IPS-20b (cell line): ENCODE data around the gene C11orf52.
A peak's percentile ranks its signal among the peaks of the same experiment; 100 is the strongest.

ENCODE experiments used
- H3K27ac ChIP-seq: one replicate; pipeline ENCODE4 v1.5.1; 2013; ENCODE audit warnings: low read length
- H3K27me3 ChIP-seq: 2 replicates; pipeline ENCODE4 v1.6.1; 2013; ENCODE audit warnings: mild to moderate bottlenecking, low read length, inconsistent platforms; ENCODE audit not compliant: insufficient read depth
- H3K36me3 ChIP-seq: 2 replicates; pipeline ENCODE4 v1.6.1; 2013; ENCODE audit warnings: low read depth, mild to moderate bottlenecking, inconsistent platforms, low read length, moderate library complexity; ENCODE audit not compliant: insufficient read depth
- H3K4me1 ChIP-seq: 2 replicates; pipeline ENCODE4 v1.6.1; 2013; ENCODE audit warnings: mild to moderate bottlenecking, control low read depth, inconsistent platforms, low read length, moderate library complexity; ENCODE audit not compliant: insufficient read depth
- H3K4me3 ChIP-seq: 2 replicates; pipeline ENCODE4 v1.5.1; 2013; ENCODE audit warnings: mild to moderate bottlenecking, low read length, inconsistent platforms
- H3K9ac ChIP-seq: 2 replicates; pipeline ENCODE4 v1.6.1; 2013; ENCODE audit warnings: low read depth, mild to moderate bottlenecking, inconsistent platforms, low read length, moderate library complexity
- H3K9me3 ChIP-seq: 2 replicates; pipeline ENCODE4 v1.6.1; 2013; ENCODE audit warnings: mild to moderate bottlenecking, low read depth, low read length, inconsistent platforms; ENCODE audit not compliant: insufficient read depth

The C11orf52 gene

DNA sequence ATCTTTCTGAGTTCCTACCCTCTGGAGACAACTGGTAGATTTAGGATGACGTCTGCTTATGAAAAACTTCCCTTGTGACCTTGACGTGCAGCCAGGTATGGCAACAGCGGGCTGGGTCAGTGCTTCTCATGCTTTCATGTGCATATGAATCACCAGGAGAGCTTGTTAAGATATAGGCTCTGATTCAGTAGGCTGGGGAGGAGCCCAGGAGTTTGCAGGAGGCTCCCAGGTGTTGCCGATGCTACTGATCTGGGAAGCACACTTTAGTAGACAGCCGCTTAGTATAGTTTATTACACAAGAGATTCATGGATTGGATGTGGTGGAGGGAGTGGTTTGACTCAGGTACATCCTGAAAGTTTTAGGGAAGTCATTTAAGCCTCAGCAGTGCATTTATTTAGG lies 42.2 kb downstream of the C11orf52 start:
- H3K4me1 ChIP-seq: peaks cover 9% of the 10 kb centered on the region
- peaks cover 22% of the 10 kb centered on the region; the same call in 1 of the 2 replicates for H3K36me3 ChIP-seq
- H3K27ac ChIP-seq: no peak overlapping the region
- H3K4me3 ChIP-seq: peak overlapping the region; percentile 30; the same call in 1 of the 2 replicates
- H3K9ac ChIP-seq: peak overlapping the region; percentile 9; the same call in 1 of the 2 replicates
- H3K9me3 ChIP-seq: no peaks in the 10 kb centered on the region; the same call in 1 of the 2 replicates
- H3K27me3 ChIP-seq: no peaks in the 10 kb centered on the region

DNA sequence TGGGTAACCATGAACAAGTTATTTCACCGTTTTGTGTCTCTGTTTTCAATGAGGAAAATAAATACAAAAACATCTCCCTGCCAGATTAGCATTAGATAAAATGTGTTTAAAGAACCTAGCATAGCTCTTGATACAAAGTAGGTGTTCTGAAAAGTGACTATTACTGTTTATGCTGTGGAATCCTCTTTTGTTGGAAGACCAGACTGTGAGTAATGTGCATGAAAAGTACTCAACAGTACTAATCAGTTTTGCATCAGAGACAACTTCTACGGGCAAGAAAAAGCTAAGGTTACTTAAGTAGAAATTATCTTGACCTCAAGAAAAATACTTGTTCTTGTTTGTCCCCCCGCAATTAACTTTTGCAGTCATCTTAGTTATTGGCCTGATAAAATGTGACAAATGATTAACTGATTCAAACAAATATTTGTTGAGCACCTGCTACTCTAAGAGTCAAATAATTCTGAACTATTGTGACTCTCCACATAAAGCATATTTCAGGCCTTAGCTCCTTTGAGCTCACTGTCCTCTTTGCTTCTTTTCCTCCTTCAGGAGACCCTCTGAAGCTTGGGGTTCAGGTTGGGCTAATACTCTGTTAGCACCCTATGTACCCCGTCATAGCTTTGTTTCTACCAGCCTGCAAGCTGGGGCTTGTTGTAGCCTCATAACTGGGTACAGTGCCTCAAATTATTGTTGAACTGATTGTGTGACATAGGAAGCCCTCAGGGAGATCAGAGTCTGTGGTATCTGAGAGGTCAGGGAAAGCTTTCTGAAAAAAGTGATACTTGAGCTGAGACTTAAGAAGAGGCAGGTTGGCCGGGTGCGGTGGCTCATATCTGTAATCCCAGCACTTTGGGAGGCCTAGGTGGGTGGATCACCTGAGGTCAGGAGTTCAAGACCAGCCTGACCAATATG lies 42.9 kb downstream of the C11orf52 start:
- Histone ChIP-seq H3K36me3 (peaks cover 23% of the 10 kb centered on the region; the same call in 1 of the 2 replicates), H3K4me3 (peak overlapping the region; percentile 30; the same call in 1 of the 2 replicates), H3K9me3 (no peaks in the 10 kb centered on the region; the same call in 1 of the 2 replicates), H3K4me1 (peaks cover 9% of the 10 kb centered on the region), H3K27me3 (no peaks in the 10 kb centered on the region), H3K9ac (no peak overlapping the region), H3K27ac (no peak overlapping the region)

- Histone ChIP-seq H3K4me1 (peaks cover 9% of the 10 kb centered on the region), H3K9me3 (no peaks in the 10 kb centered on the region), H3K27ac (no peak overlapping the region), H3K9ac (no peak overlapping the region), H3K4me3 (no peak overlapping the region), H3K27me3 (no peaks in the 10 kb centered on the region), H3K36me3 (peaks cover 31% of the 10 kb centered on the region; the same call in 1 of the 2 replicates)
These were observed 45.2 kb downstream of the C11orf52 start for GRCh38 chr11:111963931-111964340.

GRCh38 chr11:111966678-111967077 lies 48.0 kb downstream of the C11orf52 start:
- H3K27me3 ChIP-seq: no peaks in the 10 kb centered on the region
- peaks cover 3% of the 10 kb centered on the region for H3K4me1 ChIP-seq
- H3K9ac ChIP-seq: no peak overlapping the region
- H3K9me3 ChIP-seq: no peaks in the 10 kb centered on the region
- no peak overlapping the region for H3K4me3 ChIP-seq
- peaks cover 40% of the 10 kb centered on the region for H3K36me3 ChIP-seq
- no peak overlapping the region for H3K27ac ChIP-seq

GRCh38 chr11:111967649-111968048 lies 48.9 kb downstream of the C11orf52 start:
- no peak overlapping the region for H3K4me3 ChIP-seq
- peaks cover 40% of the 10 kb centered on the region for H3K36me3 ChIP-seq
- H3K9ac ChIP-seq: no peak overlapping the region
- no peak overlapping the region for H3K27ac ChIP-seq
- H3K9me3 ChIP-seq: no peaks in the 10 kb centered on the region
- H3K27me3 ChIP-seq: no peaks in the 10 kb centered on the region
- H3K4me1 ChIP-seq: no peaks in the 10 kb centered on the region

DNA sequence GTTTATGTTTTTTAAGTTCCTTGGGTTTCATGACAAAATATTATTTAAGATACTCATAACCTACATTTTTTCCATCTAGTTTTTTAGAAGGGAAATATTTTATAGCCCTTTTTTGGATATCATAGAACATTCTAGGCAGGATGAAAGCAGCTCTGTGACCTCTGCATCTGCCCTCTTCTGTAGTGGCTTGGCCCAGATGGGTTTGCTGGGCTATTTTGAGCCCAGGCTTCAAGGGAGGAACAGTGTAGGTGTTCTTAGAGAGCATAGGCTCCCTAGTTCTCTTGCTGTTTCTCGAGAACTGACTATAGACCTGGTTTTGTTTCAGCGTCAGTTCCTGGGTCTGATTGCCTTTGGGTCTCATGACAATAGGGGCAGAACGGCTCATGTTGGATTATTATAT lies 50.6 kb downstream of the C11orf52 start:
- H3K9ac ChIP-seq: no peak overlapping the region
- peaks cover 47% of the 10 kb centered on the region for H3K36me3 ChIP-seq
- no peak overlapping the region for H3K4me3 ChIP-seq
- H3K27me3 ChIP-seq: no peaks in the 10 kb centered on the region
- no peaks in the 10 kb centered on the region for H3K4me1 ChIP-seq
- H3K27ac ChIP-seq: no peak overlapping the region
- H3K9me3 ChIP-seq: no peaks in the 10 kb centered on the region

DNA sequence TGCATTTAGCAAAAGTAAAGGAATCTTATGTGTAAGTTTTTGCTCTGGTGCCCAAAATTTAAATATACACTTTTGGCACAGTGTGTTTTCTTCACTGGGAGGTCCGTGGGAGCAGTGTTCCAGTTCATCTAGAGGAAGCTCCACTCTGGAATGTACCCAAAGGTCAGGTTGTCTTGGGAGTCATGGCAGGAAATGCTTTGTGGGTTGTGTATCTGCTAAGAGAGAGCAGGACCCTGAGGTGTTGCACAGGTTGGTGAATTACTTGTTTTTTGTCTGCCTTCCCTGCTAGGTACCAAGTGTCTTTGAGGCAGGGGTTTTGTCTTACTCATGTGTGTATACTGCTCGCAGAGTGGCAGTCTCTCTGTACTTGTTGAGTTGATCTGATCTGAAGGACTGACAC lies 55.7 kb downstream of the C11orf52 start:
- H3K27me3 ChIP-seq: peaks cover 13% of the 10 kb centered on the region; the same call in 1 of the 2 replicates
- H3K9ac ChIP-seq: no peak overlapping the region
- no peaks in the 10 kb centered on the region for H3K9me3 ChIP-seq
- H3K36me3 ChIP-seq: peaks cover 20% of the 10 kb centered on the region
- no peak overlapping the region for H3K27ac ChIP-seq
- no peak overlapping the region for H3K4me3 ChIP-seq
- peaks cover 16% of the 10 kb centered on the region; the same call in 1 of the 2 replicates for H3K4me1 ChIP-seq

DNA sequence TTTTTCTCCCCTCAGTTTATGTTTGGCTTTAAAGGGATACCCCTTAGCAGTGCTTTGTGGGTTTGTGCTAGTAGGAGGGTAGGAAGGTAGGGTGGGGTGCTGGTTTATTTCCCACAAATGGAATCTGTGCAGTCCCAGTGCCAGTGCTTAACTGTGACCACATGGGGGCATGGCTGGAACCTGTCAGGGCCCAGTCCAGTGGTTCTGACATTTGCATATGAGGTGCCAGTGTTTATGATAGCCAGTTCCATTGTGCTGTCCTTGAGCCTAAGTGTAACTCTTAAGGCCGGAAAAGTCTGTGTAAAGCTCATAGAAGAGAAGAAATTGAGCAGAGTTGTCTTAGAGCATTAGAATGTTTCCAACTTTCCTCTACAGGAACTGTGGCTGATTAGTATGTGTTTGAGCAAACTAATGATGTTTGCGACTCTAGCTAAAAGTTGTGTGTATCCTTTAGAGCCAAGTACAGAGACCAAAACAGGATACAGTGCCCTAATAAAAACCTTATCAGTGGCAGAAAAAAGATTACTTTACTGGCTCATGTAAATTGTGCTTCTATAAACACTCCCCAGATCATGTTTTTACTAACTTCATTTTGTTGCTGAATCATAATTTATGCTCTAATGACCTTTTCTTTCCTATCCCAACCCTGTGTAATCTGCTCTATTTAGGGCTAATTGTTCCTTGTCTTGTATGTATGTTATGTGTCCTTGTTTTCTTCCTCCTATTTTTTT lies 56.5 kb downstream of the C11orf52 start:
- Histone ChIP-seq H3K27ac (no peak overlapping the region), H3K4me3 (no peak overlapping the region), H3K36me3 (peaks cover 13% of the 10 kb centered on the region), H3K9me3 (no peaks in the 10 kb centered on the region), H3K27me3 (peaks cover 13% of the 10 kb centered on the region; the same call in 1 of the 2 replicates), H3K9ac (no peak overlapping the region), H3K4me1 (peaks cover 16% of the 10 kb centered on the region; the same call in 1 of the 2 replicates)

DNA sequence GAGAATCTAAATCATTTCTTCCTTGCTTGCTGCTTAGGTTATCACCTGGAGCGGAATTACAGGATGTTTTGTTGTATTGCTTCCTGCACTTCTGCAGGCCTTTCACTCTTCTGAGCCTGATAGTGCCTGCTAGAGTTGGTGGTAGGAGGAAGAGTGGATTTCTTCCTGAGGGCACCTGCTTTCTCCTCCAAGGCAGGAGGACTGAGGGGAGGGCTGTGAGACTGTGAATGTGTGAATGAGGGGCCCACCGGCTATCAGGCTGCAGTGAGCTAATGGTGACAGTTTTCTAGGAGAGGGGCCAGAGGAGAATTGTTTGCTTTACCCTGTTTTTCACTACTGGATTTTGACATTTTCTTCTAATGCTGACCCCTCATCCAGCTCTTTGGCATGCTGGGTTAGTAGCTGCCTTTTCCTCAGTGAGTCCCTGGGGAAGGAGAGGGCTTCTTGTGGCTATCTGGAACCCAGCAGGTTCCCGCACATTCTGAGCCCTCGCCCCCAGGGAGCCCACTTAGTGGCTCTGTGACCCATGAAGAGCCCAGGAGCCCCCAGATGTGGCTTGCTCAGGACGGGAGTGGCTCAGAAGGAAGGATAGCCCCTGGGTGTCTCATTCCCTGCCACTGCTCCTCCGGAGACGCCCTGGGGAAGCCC lies 57.5 kb downstream of the C11orf52 start:
- peak overlapping the region; percentile 71; the same call in 1 of the 2 replicates for H3K9ac ChIP-seq

More for the DNA sequence above, 57.5 kb downstream of the C11orf52 start:
- H3K27ac ChIP-seq: no peak overlapping the region
- H3K36me3 ChIP-seq: peaks cover 15% of the 10 kb centered on the region
- H3K4me1 ChIP-seq: peaks cover 20% of the 10 kb centered on the region; the same call in 1 of the 2 replicates
- H3K9me3 ChIP-seq: no peaks in the 10 kb centered on the region
- peaks cover 13% of the 10 kb centered on the region; the same call in 1 of the 2 replicates for H3K27me3 ChIP-seq
- H3K4me3 ChIP-seq: peak overlapping the region; percentile 80
